Measurements from ENCODE around the gene MEIS2.

MEIS2 gene

GRCh38 chr15:37004981-37005735 lies 95.2 kb downstream of the MEIS2 start:
- CTCF ChIA-PET: interaction anchor here (1.8 kb wide), 2 partner anchors 8 to 15 kb away, joined by 4 to 7 read pairs; no protein-coding TSS in a partner anchor
- DNase-seq (ENCODE audit: extremely low spot score): no peak
- POLR2A ChIA-PET: no interaction called here

GRCh38 chr15:37004373-37004869 lies 95.9 kb downstream of the MEIS2 start:
- CTCF ChIA-PET: interaction anchor here (1.8 kb wide), 1 partner anchor 7 kb away, joined by 4 read pairs; no protein-coding TSS in a partner anchor
- POLR2A ChIA-PET: no interaction called here
- TF ChIP-seq CTCF (IDR thresholded peaks at IDR 0.05; ENCODE audit: control extremely low read depth, extremely low read depth, low read depth, missing control alignments): no peak
- DNase-seq (ENCODE audit: extremely low spot score): no peak

More at GRCh38 chr15:37004981-37005735, 95.2 kb downstream of the MEIS2 start:
- no peak for TF ChIP-seq CTCF (IDR thresholded peaks at IDR 0.05; ENCODE audit: control extremely low read depth, extremely low read depth, low read depth, missing control alignments)

- TF ChIP-seq CTCF (IDR thresholded peaks at IDR 0.05; ENCODE audit: control extremely low read depth, extremely low read depth, low read depth, missing control alignments): no peak
- no peak for DNase-seq (ENCODE audit: extremely low spot score)
Measured at GRCh38 chr15:37002041-37002672, 98.2 kb downstream of the MEIS2 start.

GRCh38 chr15:37001417-37001816 lies 98.9 kb downstream of the MEIS2 start:
- ChIA-PET POLR2A (no interaction called here), CTCF (no interaction called here)
- no peak for TF ChIP-seq CTCF (IDR thresholded peaks at IDR 0.05; ENCODE audit: control extremely low read depth, extremely low read depth, low read depth, missing control alignments)
- no peak for DNase-seq (ENCODE audit: extremely low spot score)

More at GRCh38 chr15:37002041-37002672, 98.2 kb downstream of the MEIS2 start:
- POLR2A ChIA-PET: no interaction called here
- CTCF ChIA-PET: no interaction called here

GRCh38 chr15:36999778-37000177 lies 100.6 kb downstream of the MEIS2 start:
- DNase-seq (ENCODE audit: extremely low spot score): no peak
- CTCF ChIA-PET: no interaction called here
- POLR2A ChIA-PET: no interaction called here
- no peak for TF ChIP-seq CTCF (IDR thresholded peaks at IDR 0.05; ENCODE audit: control extremely low read depth, extremely low read depth, low read depth, missing control alignments)

GRCh38 chr15:36996538-36997181 lies 103.7 kb downstream of the MEIS2 start:
- no peak for DNase-seq (ENCODE audit: extremely low spot score)
- ChIA-PET POLR2A (no interaction called here), CTCF (interaction anchor here (1.0 to 1.1 kb wide), 2 partner anchors 9 to 71 kb away, joined by 3 to 4 read pairs; no protein-coding TSS in a partner anchor)
- no peak for TF ChIP-seq CTCF (IDR thresholded peaks at IDR 0.05; ENCODE audit: control extremely low read depth, extremely low read depth, low read depth, missing control alignments)

Data from GM10248 (cell line).